ENCODE results near the gene KRT4.

KRT4 gene

DNA sequence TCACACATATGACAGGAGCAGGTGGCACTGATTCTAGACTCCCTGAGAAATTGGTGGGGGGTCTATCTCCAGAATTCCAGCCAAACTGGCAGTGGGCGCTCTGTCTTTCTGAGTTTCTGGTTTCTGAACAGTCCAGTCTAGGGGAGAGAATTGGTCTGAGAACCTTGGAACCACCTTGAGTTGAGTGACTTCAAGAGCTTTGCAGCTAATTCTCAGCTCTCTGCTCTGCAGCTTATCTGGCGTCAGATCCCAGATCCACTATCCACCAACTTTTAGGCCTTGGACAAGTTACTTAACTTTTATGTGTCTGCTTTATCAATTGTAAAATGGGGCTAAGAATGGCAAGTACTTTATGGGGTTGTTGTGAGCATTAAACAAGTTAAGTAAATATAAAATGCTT is 35.1 kb downstream of the KRT4 start:
- no peaks in the 10 kb centered on the region for H3K36me3 Mint-ChIP-seq (ENCODE audit: low read depth)
- intact Hi-C loops (cut with micrococcal nuclease) = no loop called here
- H3K9me3 Mint-ChIP-seq = no peaks in the 10 kb centered on the region
- no peak overlapping the region for H3K27ac Mint-ChIP-seq
- no peak overlapping the region for H3K4me3 Mint-ChIP-seq
- H3K27me3 Mint-ChIP-seq = peaks cover 12% of the 10 kb centered on the region
- no peaks in the 10 kb centered on the region for H3K4me1 Mint-ChIP-seq (ENCODE audit: low read depth)

DNA sequence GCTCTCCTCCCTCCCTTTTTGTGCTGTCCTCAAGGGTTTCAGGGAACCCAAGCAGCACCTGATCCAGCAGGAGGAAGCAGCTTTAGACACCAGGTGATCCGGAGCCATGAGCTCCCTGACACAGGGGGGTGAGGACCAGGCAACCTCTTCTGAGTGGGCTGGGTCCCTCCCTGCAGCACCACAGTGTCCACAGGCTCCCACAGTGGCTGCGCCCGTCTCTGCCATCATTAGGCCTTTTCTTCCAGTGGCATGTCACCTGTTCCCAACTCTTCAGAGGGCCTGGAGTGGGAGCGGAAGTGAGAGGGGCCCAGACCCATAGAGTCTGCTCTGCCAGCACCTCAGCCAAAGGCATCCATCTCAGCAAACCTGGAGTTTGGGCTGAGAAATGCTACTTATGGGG is 36.4 kb downstream of the KRT4 start:
- no peaks in the 10 kb centered on the region for H3K4me1 Mint-ChIP-seq (ENCODE audit: low read depth)
- no peak overlapping the region for H3K27ac Mint-ChIP-seq
- intact Hi-C loops (cut with micrococcal nuclease) = no loop called here
- H3K9me3 Mint-ChIP-seq = no peaks in the 10 kb centered on the region
- peaks cover 9% of the 10 kb centered on the region for H3K27me3 Mint-ChIP-seq
- H3K4me3 Mint-ChIP-seq = no peak overlapping the region
- H3K36me3 Mint-ChIP-seq (ENCODE audit: low read depth) = no peaks in the 10 kb centered on the region

DNA sequence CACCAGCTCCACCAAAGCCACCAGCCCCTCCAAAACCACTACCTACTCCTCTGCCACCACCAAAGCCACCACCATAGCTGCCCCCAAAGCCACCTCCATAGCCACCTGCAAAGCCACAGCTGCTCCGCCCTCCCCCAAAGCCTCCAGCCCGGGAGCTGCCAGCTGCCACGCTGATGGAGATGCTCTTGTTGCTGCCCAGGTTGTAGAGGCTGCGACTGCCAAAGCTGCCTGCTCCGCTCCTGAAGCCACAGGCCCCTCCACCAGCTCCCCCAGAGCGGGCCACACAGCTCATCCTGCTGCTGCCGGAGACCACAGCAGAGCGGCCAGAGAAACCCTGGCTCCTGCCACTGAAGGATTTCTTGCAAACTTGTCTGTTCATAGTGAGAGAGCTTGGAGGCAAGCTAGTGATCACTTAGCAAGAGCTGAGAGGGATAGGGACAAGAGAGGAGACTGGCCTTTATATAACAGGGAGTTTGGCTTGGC is 37.0 kb downstream of the KRT4 start, which contains the start of gene KRT76:
Gene KRT76 (minus strand): TSS at position 433 of the 483 bp plus-strand sequence. CDS start 54 bp downstream, at position 379.
- intact Hi-C loops (cut with micrococcal nuclease) = no loop called here
- Mint-ChIP-seq H3K27me3 (peaks cover 9% of the 10 kb centered on the region), H3K4me3 (no peak within 1 kb of the TSS), H3K36me3 (ENCODE audit: low read depth) (no peaks in the 10 kb centered on the region), H3K4me1 (ENCODE audit: low read depth) (no peaks in the 10 kb centered on the region), H3K27ac (no peak within 1 kb of the TSS), H3K9me3 (no peaks in the 10 kb centered on the region)

DNA sequence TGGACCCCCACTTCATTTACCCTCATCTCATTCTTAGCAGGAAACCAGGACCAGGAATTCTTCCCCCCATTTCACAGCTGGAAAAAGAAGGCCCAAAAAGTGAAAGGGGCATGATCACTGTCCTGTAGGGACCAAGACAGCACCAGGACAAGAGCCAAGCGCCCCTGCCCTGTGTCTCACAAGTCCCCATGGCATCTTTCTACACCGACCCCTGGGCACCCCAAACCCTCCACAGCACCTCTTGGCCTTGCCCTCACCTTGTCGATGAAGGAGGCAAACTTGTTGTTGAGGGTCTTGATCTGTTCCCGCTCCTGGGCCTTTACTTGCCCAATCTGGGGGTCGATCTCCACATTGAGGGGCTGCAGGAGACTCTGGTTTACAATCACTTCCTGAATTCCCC is 37.5 kb downstream of the KRT4 start:
- peaks cover 9% of the 10 kb centered on the region for H3K27me3 Mint-ChIP-seq
- H3K27ac Mint-ChIP-seq = no peak overlapping the region
- no peaks in the 10 kb centered on the region for H3K36me3 Mint-ChIP-seq (ENCODE audit: low read depth)
- no peaks in the 10 kb centered on the region for H3K9me3 Mint-ChIP-seq
- intact Hi-C loops (cut with micrococcal nuclease) = no loop called here
- no peak overlapping the region for H3K4me3 Mint-ChIP-seq
- no peaks in the 10 kb centered on the region for H3K4me1 Mint-ChIP-seq (ENCODE audit: low read depth)

DNA sequence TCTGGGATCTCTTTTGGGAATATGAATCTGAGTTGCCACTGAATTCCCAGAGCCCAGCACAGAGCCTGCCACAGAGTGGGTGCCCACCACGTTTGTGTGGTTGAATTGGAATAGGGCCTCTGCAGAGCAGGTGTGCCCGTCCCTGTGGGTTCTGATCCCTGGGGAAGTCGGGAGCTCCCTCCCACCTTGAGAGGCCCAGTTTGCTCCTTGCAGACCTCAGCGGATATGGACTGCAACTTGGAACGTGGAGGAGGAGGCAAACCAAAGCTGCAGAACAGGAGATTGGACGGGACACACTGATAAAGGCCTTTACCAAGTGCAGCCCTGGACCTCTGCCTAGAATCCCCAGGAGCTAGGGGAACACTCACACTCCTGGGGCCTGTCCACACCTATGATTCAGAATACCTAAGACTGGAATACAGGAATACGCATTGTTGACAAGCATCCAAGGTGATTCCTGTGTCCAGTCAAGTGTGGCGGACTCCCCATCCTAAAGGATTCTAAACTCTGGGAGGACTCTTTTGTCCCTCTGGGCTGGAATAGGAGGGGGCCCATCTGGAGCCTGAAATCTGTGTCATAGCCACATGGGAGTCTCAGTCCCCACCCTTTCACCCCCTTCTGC is 39.2 kb downstream of the KRT4 start:
- Mint-ChIP-seq H3K27me3 (peaks cover 12% of the 10 kb centered on the region), H3K4me1 (ENCODE audit: low read depth) (no peaks in the 10 kb centered on the region), H3K27ac (no peak overlapping the region), H3K9me3 (no peaks in the 10 kb centered on the region), H3K4me3 (no peak overlapping the region), H3K36me3 (ENCODE audit: low read depth) (no peaks in the 10 kb centered on the region)
- intact Hi-C loops (cut with micrococcal nuclease) = no loop called here

DNA sequence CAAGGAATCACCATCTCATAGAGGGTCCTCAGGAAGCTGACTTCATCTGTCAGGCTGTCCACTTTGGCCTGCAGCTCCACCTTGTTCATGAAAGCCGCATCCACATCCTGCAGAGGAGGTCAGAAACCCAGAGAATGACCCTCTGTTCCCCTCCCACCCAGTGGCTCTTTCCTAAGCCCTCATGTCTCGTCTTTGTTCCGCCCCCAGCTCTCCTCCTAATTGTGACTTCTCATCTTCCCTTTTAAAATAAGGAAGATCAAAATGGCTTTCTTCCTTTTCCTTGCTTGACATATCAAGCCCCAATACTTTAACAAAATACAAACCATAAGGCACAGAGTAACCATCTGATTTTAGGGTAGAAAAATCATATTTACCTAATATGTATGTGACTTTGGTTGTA is 41.1 kb downstream of the KRT4 start:
- intact Hi-C loops (cut with micrococcal nuclease) = no loop called here
- Mint-ChIP-seq H3K4me1 (ENCODE audit: low read depth) (no peaks in the 10 kb centered on the region), H3K27ac (no peak overlapping the region), H3K27me3 (peaks cover 13% of the 10 kb centered on the region), H3K4me3 (no peak overlapping the region), H3K9me3 (no peaks in the 10 kb centered on the region), H3K36me3 (ENCODE audit: low read depth) (no peaks in the 10 kb centered on the region)

DNA sequence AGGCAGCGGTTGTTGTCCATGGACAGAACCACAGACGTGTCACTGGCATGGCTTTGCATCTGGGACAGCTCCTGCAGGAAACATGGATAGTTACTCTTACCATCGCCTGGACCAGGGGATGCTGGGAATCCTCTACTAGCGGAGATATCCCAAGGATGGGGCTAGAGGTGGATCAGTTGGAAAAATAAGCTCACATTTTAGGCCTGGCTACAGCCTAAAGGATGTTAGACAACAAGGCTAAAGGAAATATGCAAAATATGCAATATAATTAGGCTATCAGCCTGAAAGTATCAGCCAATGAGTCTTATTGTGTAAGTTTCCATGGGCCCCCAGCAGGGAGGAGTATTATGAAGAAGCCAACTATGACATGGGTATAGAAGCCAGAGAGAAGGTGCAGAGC is 41.7 kb downstream of the KRT4 start:
- Mint-ChIP-seq H3K4me3 (no peak overlapping the region), H3K27me3 (peaks cover 13% of the 10 kb centered on the region), H3K4me1 (ENCODE audit: low read depth) (no peaks in the 10 kb centered on the region), H3K36me3 (ENCODE audit: low read depth) (no peaks in the 10 kb centered on the region), H3K9me3 (no peaks in the 10 kb centered on the region), H3K27ac (no peak overlapping the region)
- intact Hi-C loops (cut with micrococcal nuclease) = no loop called here

DNA sequence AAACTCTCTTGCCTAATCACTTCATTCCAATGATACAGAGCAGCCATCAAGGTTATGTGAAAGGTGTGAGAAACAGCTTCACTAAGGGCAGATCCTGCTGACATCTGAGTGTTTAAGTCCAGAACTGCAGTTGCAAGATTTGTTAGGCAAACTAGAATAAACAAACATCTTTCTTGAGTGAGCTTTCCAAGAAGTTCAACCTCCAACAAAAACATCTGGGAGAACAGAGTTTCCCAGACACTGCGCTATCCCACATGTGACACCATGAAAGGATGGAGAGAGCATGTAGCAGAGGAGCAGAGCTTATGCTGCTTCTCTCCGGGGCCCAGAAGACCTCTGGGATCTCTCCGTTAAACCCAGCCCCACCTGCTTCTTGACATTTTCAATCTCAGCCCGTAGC is 42.4 kb downstream of the KRT4 start:
- intact Hi-C loops (cut with micrococcal nuclease) = no loop called here
- Mint-ChIP-seq H3K27me3 (peaks cover 8% of the 10 kb centered on the region), H3K9me3 (no peaks in the 10 kb centered on the region), H3K36me3 (ENCODE audit: low read depth) (no peaks in the 10 kb centered on the region), H3K27ac (no peak overlapping the region), H3K4me1 (ENCODE audit: low read depth) (no peaks in the 10 kb centered on the region), H3K4me3 (no peak overlapping the region)

DNA sequence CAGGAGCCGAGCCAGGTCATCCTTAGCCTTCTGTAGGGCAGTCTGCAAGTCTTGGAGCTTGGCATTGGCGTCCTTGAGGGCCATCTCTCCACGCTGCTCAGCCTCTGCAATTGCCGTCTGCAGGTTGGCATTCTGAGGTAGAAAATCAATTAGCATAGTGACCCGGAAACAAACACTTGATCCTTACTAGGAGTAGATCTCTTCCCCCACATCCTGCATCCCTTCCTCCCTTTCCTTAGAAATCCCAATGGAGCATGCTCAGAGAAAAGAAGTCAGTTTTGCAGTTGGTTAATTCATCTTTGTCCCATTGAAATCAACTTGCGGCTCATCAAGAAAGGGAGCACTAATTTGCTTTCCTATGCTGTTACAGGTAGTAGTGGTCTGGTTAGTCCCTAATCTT is 42.8 kb downstream of the KRT4 start:
- peaks cover 8% of the 10 kb centered on the region for H3K27me3 Mint-ChIP-seq
- intact Hi-C loops (cut with micrococcal nuclease) = no loop called here
- no peak overlapping the region for H3K27ac Mint-ChIP-seq
- H3K4me1 Mint-ChIP-seq (ENCODE audit: low read depth) = no peaks in the 10 kb centered on the region
- H3K9me3 Mint-ChIP-seq = no peaks in the 10 kb centered on the region
- H3K36me3 Mint-ChIP-seq (ENCODE audit: low read depth) = no peaks in the 10 kb centered on the region
- H3K4me3 Mint-ChIP-seq = no peak overlapping the region

DNA sequence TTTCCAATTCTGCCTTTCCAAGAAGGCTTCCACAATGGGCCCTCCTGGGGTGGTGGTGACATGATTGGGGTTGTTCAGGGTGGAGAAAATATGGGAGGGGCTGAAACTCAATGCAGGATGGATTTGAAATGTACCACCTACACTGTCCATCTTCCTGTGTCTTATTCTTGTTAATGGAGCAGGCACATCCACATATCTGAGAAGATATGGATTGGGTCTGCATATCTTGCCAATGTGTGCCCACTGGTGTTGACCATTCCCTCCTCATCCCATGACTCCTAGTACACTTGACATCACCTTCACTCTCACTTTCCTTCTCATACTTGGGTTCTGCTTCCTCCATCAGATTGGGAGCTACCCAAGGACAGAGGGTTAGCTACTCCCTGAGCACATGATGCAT is 44.0 kb downstream of the KRT4 start:
- Mint-ChIP-seq H3K27ac (no peak overlapping the region), H3K4me1 (ENCODE audit: low read depth) (no peaks in the 10 kb centered on the region), H3K4me3 (no peak overlapping the region), H3K9me3 (no peaks in the 10 kb centered on the region), H3K36me3 (ENCODE audit: low read depth) (no peaks in the 10 kb centered on the region), H3K27me3 (peaks cover 9% of the 10 kb centered on the region)
- intact Hi-C loops (cut with micrococcal nuclease) = no loop called here

DNA sequence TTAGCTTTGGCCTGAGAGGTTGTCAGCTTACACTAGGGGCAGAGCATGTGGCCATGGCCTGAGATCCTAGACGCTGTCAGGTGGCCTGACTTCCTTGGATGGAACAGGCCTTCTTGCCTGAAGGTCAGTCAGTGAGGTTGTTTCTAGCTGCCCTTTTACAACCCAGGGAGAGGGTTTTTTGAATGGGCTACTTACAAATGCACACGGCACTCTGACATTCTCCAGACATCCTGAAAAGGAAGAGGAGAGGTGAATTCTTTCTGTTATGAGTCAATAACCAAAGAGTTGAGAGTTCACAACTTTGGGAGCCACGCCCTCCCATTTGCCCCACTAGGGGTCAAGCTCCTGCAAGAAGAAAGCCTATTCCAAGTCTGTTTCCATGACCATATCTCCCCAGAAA is 44.6 kb downstream of the KRT4 start:
- Mint-ChIP-seq H3K9me3 (no peaks in the 10 kb centered on the region), H3K4me1 (ENCODE audit: low read depth) (no peaks in the 10 kb centered on the region), H3K36me3 (ENCODE audit: low read depth) (no peaks in the 10 kb centered on the region), H3K27me3 (peaks cover 9% of the 10 kb centered on the region), H3K4me3 (no peak overlapping the region), H3K27ac (no peak overlapping the region)
- intact Hi-C loops (cut with micrococcal nuclease) = no loop called here

DNA sequence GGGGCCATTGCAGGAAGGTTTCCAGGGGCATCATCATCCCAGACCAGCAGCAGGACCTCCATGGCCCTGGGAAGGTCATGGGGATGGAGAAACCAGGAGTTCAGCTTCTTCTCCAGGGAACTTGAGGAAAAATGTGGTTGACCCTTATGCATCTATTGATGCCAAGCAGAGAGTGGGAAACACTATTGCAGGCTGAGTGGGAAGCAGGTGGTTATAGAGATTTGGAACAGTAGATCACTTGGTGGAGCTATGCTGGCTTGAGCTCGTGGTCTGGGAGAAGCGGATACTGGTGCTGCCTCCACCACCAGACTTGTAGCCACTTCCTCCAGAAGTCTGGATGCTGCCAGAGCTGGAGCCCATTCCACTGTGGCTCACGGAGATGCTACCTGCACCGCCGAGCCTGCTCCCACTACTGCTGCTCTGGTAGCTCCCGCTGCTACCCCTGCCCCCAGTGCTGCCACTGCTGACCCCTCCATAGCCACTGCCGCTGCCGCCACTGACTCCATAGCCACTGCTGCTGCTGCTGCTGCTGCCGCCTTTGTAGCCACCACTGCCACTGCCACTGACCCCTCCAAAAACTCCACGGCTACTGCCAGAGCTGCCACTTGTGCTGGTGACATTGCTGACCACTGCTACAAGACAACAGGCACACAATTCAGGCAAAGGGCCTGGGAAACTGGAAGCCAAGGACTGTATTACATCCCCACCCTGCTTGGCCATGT is 45.3 kb downstream of the KRT4 start:
- intact Hi-C loops (cut with micrococcal nuclease) = no loop called here
- Mint-ChIP-seq H3K4me1 (ENCODE audit: low read depth) (no peaks in the 10 kb centered on the region), H3K27me3 (peaks cover 9% of the 10 kb centered on the region), H3K4me3 (no peak overlapping the region), H3K27ac (no peak overlapping the region), H3K9me3 (no peaks in the 10 kb centered on the region), H3K36me3 (ENCODE audit: low read depth) (no peaks in the 10 kb centered on the region)

DNA sequence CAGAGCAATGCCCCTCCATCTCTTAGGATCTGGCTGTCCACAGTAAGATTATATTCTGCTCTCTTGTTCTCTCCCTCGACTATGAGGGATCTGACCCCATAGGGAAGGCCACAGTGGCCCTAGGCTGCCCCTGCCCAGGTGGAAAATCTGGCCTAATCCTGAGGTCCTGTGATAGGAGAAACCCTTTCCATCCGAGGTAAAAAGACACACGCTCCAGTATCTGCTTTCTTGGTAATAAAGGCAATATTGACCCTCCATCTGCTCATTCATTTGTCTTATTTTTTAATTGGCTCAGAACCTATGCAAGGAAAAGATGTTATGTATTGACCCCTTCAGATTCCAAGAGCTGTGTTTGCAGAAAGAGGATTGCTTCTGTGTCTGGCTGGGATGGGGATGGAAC is 46.5 kb downstream of the KRT4 start:
- Mint-ChIP-seq H3K4me3 (no peak overlapping the region), H3K4me1 (ENCODE audit: low read depth) (no peaks in the 10 kb centered on the region), H3K9me3 (no peaks in the 10 kb centered on the region), H3K27me3 (peaks cover 9% of the 10 kb centered on the region), H3K27ac (no peak overlapping the region), H3K36me3 (ENCODE audit: low read depth) (no peaks in the 10 kb centered on the region)
- intact Hi-C loops (cut with micrococcal nuclease) = no loop called here

DNA sequence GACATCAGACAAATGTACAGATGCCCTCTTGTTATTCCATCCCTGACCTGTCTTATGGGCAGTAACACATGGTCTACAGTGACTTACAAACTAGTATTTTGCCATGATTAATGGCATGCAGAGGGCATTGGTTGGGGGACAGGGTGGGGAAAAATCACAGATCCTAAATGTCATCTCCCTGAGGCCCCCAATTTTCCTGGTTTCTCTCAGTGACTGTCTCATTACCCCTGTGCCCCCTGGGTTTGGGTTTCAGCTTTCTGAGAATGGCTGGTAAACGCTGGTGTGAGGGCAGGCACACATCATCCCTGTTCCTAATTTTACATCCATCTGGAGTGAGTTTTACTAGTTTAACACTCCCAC is 46.9 kb downstream of the KRT4 start:
- intact Hi-C loops (cut with micrococcal nuclease) = no loop called here
- Mint-ChIP-seq H3K4me3 (no peak overlapping the region), H3K36me3 (ENCODE audit: low read depth) (no peaks in the 10 kb centered on the region), H3K9me3 (no peaks in the 10 kb centered on the region), H3K27me3 (peaks cover 9% of the 10 kb centered on the region), H3K27ac (no peak overlapping the region), H3K4me1 (ENCODE audit: low read depth) (no peaks in the 10 kb centered on the region)
